Measurements from ENCODE around the gene ZSCAN12. TPM values are rescaled to one million over a fixed set of nuclear protein-coding genes. Genes with fewer than 3 reads are reported as not detected.

ZSCAN12 gene
- total and polyA plus RNA-seq, 2 of the 13 experiments (the other 11 are each of a cell fraction or from before 2014, with no cell fraction given) = 2.8 to 8.9 TPM

- TF ChIP-seq BCL6 (CRISPR knock-in tag; IDR thresholded peaks at IDR 0.05) = peak; percentile 70
- TF ChIP-seq TIGD3 (CRISPR knock-in tag; IDR thresholded peaks at IDR 0.05; ENCODE audit: borderline replicate concordance) = no peak
- no peak for TF ChIP-seq NCOA5 (CRISPR knock-in tag; IDR thresholded peaks at IDR 0.05)
- peak; percentile 100 for TF ChIP-seq KMT2A (CRISPR knock-in tag; IDR thresholded peaks at IDR 0.05)
- peak; percentile 97 for TF ChIP-seq KLF6 (CRISPR knock-in tag; IDR thresholded peaks at IDR 0.05)
- TF ChIP-seq TOPORS (CRISPR knock-in tag; IDR thresholded peaks at IDR 0.05) = peak; percentile 80; the same call in 1 of the 2 replicates
- TF ChIP-seq ZNF891 (CRISPR knock-in tag; IDR thresholded peaks at IDR 0.05) = no peak; the same call in none of the 2 replicates
- TF ChIP-seq BHLHE40 (IDR thresholded peaks at IDR 0.05; ENCODE audit: low read length) = peak; percentile 90
- TF ChIP-seq ZBTB43 (CRISPR knock-in tag; conservative IDR thresholded peaks at IDR 0.05) = peak; percentile 67
- TF ChIP-seq ZNF318 (CRISPR knock-in tag; IDR thresholded peaks at IDR 0.05) = 0 out of 2 replicates have a peak, but pooled peaks have one; percentile 68
- peak; percentile 58; the same call in 1 of the 2 replicates for TF ChIP-seq PRDM15 (CRISPR knock-in tag; IDR thresholded peaks at IDR 0.05)
- no peak for TF ChIP-seq NFE2 (CRISPR knock-in tag; IDR thresholded peaks at IDR 0.05)
- TF ChIP-seq SMARCE1 (IDR thresholded peaks at IDR 0.05; ENCODE audit: borderline replicate concordance) = no peak
- TF ChIP-seq EEA1 (CRISPR knock-in tag; IDR thresholded peaks at IDR 0.05; ENCODE audit: borderline replicate concordance) = peak; percentile 61; the same call in 1 of the 2 replicates
- TF ChIP-seq ZNF605 (CRISPR knock-in tag; IDR thresholded peaks at IDR 0.05) = peak; percentile 100
These were observed at the start of gene ZSCAN12 (continued) for GRCh38 chr6:28399350-28400121.

Data from HepG2 (cell line).